Measurements from ENCODE around the gene PRTG. TPM values are rescaled to one million over a fixed set of nuclear protein-coding genes. Genes with fewer than 3 reads are reported as not detected.

Gene PRTG
- total RNA-seq, 4 donors from 2014 or later: 0.42 to 1.9 (median 1.8) TPM

DNA sequence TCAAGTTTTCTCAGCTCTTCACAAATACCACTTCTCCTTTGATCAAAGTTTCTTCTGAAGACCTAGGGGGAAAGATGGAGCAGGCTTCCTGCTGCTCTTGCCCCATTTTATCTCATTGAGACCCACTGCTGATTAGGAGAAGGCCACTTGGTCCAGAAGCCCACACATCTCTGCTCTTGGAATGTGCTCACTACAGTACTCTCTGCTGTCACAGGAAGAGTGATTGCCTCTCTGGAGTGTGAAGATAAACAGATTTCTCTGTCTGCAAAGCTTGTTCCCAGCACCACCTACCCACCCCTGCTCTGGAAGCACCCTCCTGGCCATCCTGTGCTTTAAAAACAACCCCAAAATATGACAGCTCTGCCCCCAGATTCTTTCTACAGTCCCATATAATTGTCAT, 41.3 kb upstream of the PRTG start:
- Histone ChIP-seq H3K36me3 (no peaks in the 10 kb centered on the region), H3K27me3 (peaks cover 0 to 2% (median 0%) of the 10 kb centered on the region in 4 donors), H3K4me3 (no peak overlapping the region), H3K9me3 (no peaks in the 10 kb centered on the region), H3K4me1 (no peaks in the 10 kb centered on the region), H3K27ac (replicated peaks in 1 of 4) (no peak overlapping the region)
- no peak for DNase-seq (ENCODE audit: extremely low spot score)
- TF ChIP-seq EP300 (IDR thresholded peaks at IDR 0.05): no peak
- TF ChIP-seq POLR2A (IDR thresholded peaks at IDR 0.05; ENCODE audit: low read depth): no peak
- TF ChIP-seq POLR2AphosphoS5 (IDR thresholded peaks at IDR 0.05): no peak
- TF ChIP-seq, protein P1, sequence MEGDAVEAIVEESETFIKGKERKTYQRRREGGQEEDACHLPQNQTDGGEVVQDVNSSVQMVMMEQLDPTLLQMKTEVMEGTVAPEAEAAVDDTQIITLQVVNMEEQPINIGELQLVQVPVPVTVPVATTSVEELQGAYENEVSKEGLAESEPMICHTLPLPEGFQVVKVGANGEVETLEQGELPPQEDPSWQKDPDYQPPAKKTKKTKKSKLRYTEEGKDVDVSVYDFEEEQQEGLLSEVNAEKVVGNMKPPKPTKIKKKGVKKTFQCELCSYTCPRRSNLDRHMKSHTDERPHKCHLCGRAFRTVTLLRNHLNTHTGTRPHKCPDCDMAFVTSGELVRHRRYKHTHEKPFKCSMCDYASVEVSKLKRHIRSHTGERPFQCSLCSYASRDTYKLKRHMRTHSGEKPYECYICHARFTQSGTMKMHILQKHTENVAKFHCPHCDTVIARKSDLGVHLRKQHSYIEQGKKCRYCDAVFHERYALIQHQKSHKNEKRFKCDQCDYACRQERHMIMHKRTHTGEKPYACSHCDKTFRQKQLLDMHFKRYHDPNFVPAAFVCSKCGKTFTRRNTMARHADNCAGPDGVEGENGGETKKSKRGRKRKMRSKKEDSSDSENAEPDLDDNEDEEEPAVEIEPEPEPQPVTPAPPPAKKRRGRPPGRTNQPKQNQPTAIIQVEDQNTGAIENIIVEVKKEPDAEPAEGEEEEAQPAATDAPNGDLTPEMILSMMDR (IDR thresholded peaks at IDR 0.05): no peak
- intact Hi-C loops (cut with DNase I): no loop called here

DNA sequence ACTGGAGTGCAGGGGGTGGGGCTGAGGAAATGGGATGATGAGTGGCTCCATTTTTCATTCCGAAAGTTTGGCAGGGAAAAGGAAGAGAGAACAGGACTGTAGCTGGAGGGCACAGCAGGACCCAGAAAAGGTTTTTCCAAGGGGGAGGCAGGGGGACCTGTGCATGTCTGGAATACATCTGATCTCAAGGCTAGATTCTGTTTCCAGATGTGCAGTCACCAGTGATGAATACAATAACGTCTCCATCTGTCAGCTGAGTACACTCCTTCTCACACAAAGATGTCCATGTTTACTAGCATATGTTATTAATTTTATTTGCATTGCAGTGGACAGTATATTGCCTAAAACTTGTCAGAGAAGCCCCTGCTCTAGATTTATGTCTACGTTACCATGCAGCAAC, 39.9 kb upstream of the PRTG start:
- Histone ChIP-seq H3K9me3 (no peaks in the 10 kb centered on the region), H3K27ac (replicated peaks in 1 of 4) (no peak overlapping the region), H3K36me3 (no peaks in the 10 kb centered on the region), H3K4me1 (no peaks in the 10 kb centered on the region), H3K4me3 (no peak overlapping the region), H3K27me3 (no peaks in the 10 kb centered on the region)
- 57% methylated on average over 3 of the region's 3 CpGs for WGBS
- no peak for DNase-seq (ENCODE audit: extremely low spot score)
- no peak for TF ChIP-seq POLR2AphosphoS5 (IDR thresholded peaks at IDR 0.05)
- intact Hi-C loops (cut with DNase I): no loop called here

DNA sequence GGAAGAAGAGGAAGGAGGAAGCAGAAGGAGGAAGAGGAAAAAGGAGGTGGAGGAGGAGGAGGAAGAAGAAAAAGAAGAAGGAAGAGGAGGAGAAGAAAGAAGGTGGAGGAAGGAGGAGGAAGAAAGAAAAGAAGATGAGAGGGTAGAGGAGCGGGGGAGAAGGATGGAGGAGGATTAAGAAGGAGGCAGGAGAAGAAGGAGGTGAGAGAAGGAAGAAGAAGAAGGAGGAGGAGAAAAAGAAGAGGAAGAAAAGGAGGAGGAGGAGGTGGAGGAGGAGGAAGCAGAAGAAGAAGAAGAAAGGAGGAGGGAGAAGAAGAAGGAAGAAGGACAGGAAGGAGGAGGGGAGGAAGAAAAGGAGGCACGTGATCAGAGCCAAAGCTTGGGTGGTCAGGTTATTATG, 37.3 kb upstream of the PRTG start:
- no peak overlapping the region for H3K27ac ChIP-seq (replicated peaks in 1 of 4)
- TF ChIP-seq POLR2AphosphoS5 (IDR thresholded peaks at IDR 0.05) (no peak), POLR2A (IDR thresholded peaks at IDR 0.05; ENCODE audit: low read depth) (no peak), EP300 (IDR thresholded peaks at IDR 0.05) (no peak)
- TF ChIP-seq, protein P1 (IDR thresholded peaks at IDR 0.05): no peak

DNA sequence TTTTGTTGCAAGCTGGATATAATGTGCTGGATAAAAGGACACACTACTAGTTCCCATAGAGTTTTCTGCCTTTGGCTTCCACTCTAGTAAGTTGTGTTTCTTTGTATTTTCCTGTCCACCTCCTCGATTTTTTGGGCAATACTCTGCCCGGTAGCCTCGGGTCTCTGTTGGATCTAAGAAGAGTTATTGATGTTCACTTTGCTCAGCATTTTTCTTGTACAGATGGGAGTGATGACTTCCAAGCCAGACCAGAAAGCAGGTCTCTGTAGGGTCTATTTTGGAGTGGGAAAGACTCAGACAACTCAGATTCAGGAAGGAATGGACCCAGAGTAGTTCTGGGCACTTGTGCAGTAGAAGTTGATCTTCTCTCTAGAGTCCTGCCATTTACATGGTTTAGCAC, 36.0 kb upstream of the PRTG start:
- 90% methylated on average over 3 of the region's 3 CpGs for WGBS
- intact Hi-C loops (cut with DNase I): no loop called here
- H3K36me3 ChIP-seq: no peaks in the 10 kb centered on the region
- TF ChIP-seq POLR2AphosphoS5 (IDR thresholded peaks at IDR 0.05) (no peak), POLR2A (IDR thresholded peaks at IDR 0.05; ENCODE audit: low read depth) (no peak), EP300 (IDR thresholded peaks at IDR 0.05) (no peak)
- TF ChIP-seq, protein P1 (IDR thresholded peaks at IDR 0.05): no peak
- DNase-seq (ENCODE audit: extremely low spot score): no peak
- H3K27me3 ChIP-seq: no peaks in the 10 kb centered on the region
- no peak overlapping the region for H3K27ac ChIP-seq (replicated peaks in 1 of 4)
- H3K9me3 ChIP-seq: no peaks in the 10 kb centered on the region
- no peaks in the 10 kb centered on the region for H3K4me1 ChIP-seq
- no peak overlapping the region for H3K4me3 ChIP-seq

More for the DNA sequence above, 37.3 kb upstream of the PRTG start:
- Histone ChIP-seq H3K4me3 (no peak overlapping the region), H3K36me3 (no peaks in the 10 kb centered on the region), H3K4me1 (no peaks in the 10 kb centered on the region), H3K27me3 (no peaks in the 10 kb centered on the region), H3K9me3 (no peaks in the 10 kb centered on the region)
- 70% methylated on average over 2 of the region's 2 CpGs for WGBS
- no peak for DNase-seq (ENCODE audit: extremely low spot score)
- intact Hi-C loops (cut with DNase I): no loop called here

DNA sequence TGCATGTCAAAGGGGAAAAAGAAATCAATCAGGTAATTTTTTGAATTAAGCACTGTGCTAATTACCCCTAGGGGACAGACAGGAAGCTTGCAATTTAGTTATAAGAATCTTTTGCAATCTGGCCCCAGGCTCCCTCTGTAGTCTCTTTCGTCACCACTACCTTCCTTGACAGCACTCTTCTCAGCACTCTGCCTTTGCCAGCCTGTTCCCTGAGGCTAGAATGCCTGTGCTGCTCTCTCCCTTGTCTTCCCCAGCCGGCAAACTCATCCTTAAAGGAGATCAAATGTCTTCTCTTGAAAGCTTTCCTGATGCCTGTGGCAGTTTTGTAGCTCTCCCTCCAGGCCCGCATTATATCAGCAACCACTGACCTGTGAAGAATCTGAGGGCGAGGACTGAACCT, 32.4 kb upstream of the PRTG start:
- TF ChIP-seq POLR2AphosphoS5 (IDR thresholded peaks at IDR 0.05) (no peak), POLR2A (IDR thresholded peaks at IDR 0.05; ENCODE audit: low read depth) (no peak), EP300 (IDR thresholded peaks at IDR 0.05) (no peak)
- TF ChIP-seq, protein P1 (IDR thresholded peaks at IDR 0.05): no peak
- no peaks in the 10 kb centered on the region for H3K4me1 ChIP-seq
- 76% methylated on average over 4 of the region's 4 CpGs for WGBS
- intact Hi-C loops (cut with DNase I): no loop called here
- DNase-seq (ENCODE audit: extremely low spot score): no peak
- H3K27ac ChIP-seq (replicated peaks in 1 of 4): no peak overlapping the region
- H3K9me3 ChIP-seq: no peaks in the 10 kb centered on the region
- no peaks in the 10 kb centered on the region for H3K27me3 ChIP-seq
- no peaks in the 10 kb centered on the region for H3K36me3 ChIP-seq
- no peak overlapping the region for H3K4me3 ChIP-seq
